Urothelium cell line (cell line): ENCODE results near the gene PLCZ1.
"Not testable (repeated sequence)": the region's sequence is repeated elsewhere in the genome, so short reads cannot be mapped to it uniquely, and the experiment has no call there.

ENCODE experiments used
- DNase-seq: peaks from one replicate; pipeline ENCODE4 v3.0.0; 2011; ENCODE audit warnings: low spot score, mixed read lengths
- FAIRE-seq: peaks from 2 replicates; lab custom pipeline; 2011; peaks lifted over from hg19 to GRCh38; lab: Jason Lieb, UNC

Gene PLCZ1

GRCh38 chr12:18703911-18704310 lies 33.9 kb downstream of the PLCZ1 start:
- FAIRE-seq (no peak), DNase-seq (no peak)

GRCh38 chr12:18703321-18703720 lies 34.5 kb downstream of the PLCZ1 start:
- DNase-seq (no peak), FAIRE-seq (no peak)

GRCh38 chr12:18700271-18700670 lies 37.5 kb downstream of the PLCZ1 start:
- no peak for DNase-seq
- FAIRE-seq, result no peak

- FAIRE-seq (no peak), DNase-seq (peak; percentile 9)
These were observed 40.7 kb downstream of the PLCZ1 start for GRCh38 chr12:18696971-18697602.

GRCh38 chr12:18693986-18694385 lies 43.8 kb downstream of the PLCZ1 start:
- DNase-seq, FAIRE-seq: not testable (repeated sequence)

GRCh38 chr12:18690653-18691052 lies 47.2 kb downstream of the PLCZ1 start:
- FAIRE-seq (peak; percentile 35), DNase-seq (peak; percentile 65)

- no peak for DNase-seq
- no peak for FAIRE-seq
These were observed 48.0 kb downstream of the PLCZ1 start for GRCh38 chr12:18689771-18690170.

- DNase-seq, result no peak
- FAIRE-seq, result no peak
These were observed 53.4 kb downstream of the PLCZ1 start for GRCh38 chr12:18684430-18684829.

GRCh38 chr12:18683327-18684013 lies 54.3 kb downstream of the PLCZ1 start:
- DNase-seq, result no peak

GRCh38 chr12:18681818-18682217 lies 56.0 kb downstream of the PLCZ1 start:
- no peak for FAIRE-seq
- DNase-seq, result no peak

More at GRCh38 chr12:18683327-18684013, 54.3 kb downstream of the PLCZ1 start:
- no peak for FAIRE-seq

GRCh38 chr12:18676996-18677588 lies 60.7 kb downstream of the PLCZ1 start:
- DNase-seq, result no peak

GRCh38 chr12:18676141-18676540 lies 61.7 kb downstream of the PLCZ1 start:
- no peak for DNase-seq
- peak; percentile 35 for FAIRE-seq

More at GRCh38 chr12:18676996-18677588, 60.7 kb downstream of the PLCZ1 start:
- FAIRE-seq, result no peak

- FAIRE-seq, result no peak
- DNase-seq, result no peak
These were observed 79.0 kb downstream of the PLCZ1 start for GRCh38 chr12:18658829-18659228.

- FAIRE-seq, result no peak
- DNase-seq, result no peak
These were observed 79.6 kb downstream of the PLCZ1 start for GRCh38 chr12:18658179-18658578.

GRCh38 chr12:18655351-18655750 lies 82.5 kb downstream of the PLCZ1 start:
- FAIRE-seq (no peak), DNase-seq (no peak)

- DNase-seq (no peak), FAIRE-seq (no peak)
These were observed 84.3 kb downstream of the PLCZ1 start for GRCh38 chr12:18653465-18653864.

- DNase-seq (no peak), FAIRE-seq (no peak)
These were observed 85.2 kb downstream of the PLCZ1 start for GRCh38 chr12:18652596-18652995.

GRCh38 chr12:18651525-18651924 lies 86.3 kb downstream of the PLCZ1 start:
- DNase-seq, result no peak
- no peak for FAIRE-seq

GRCh38 chr12:18646286-18646890 lies 91.4 kb downstream of the PLCZ1 start:
- DNase-seq, result no peak
- FAIRE-seq, result no peak

- no peak for FAIRE-seq
- DNase-seq, result no peak
These were observed 93.2 kb downstream of the PLCZ1 start for GRCh38 chr12:18644564-18644963.

GRCh38 chr12:18643681-18644080 lies 94.1 kb downstream of the PLCZ1 start:
- FAIRE-seq, result no peak
- DNase-seq, result no peak
